Measurements from ENCODE around the gene NBPF1. TPM values are rescaled to one million over a fixed set of nuclear protein-coding genes. Genes with fewer than 3 reads are reported as not detected.
"Not testable (repeated sequence)": the region's sequence is repeated elsewhere in the genome, so short reads cannot be mapped to it uniquely, and the experiment has no call there.

NBPF1 gene
- total RNA-seq, 1 donor from 2014 or later = 100 TPM

GRCh38 chr1:16615253-16616252 lies 2.2 kb upstream of the NBPF1 start:
- no peak for TF ChIP-seq CTCF (IDR thresholded peaks at IDR 0.05; ENCODE audit: unreplicated experiment)
- Mint-ChIP-seq H3K36me3 (ENCODE audit: insufficient read depth) (no peaks in the 10 kb centered on the region), H3K27me3 (no peaks in the 10 kb centered on the region), H3K4me3 (ENCODE audit: low read depth) (no peak overlapping the region), H3K4me1 (ENCODE audit: low read depth) (no peaks in the 10 kb centered on the region), H3K9me3 (ENCODE audit: low read depth) (no peaks in the 10 kb centered on the region), H3K27ac (no peak overlapping the region)
- peak; percentile 12 for DNase-seq (ENCODE audit: low spot score, unreplicated experiment)

GRCh38 chr1:16614361-16615252 lies 1.2 kb upstream of the NBPF1 start:
- Mint-ChIP-seq H3K36me3 (ENCODE audit: insufficient read depth) (no peaks in the 10 kb centered on the region), H3K4me1 (ENCODE audit: low read depth) (no peaks in the 10 kb centered on the region), H3K9me3 (ENCODE audit: low read depth) (no peaks in the 10 kb centered on the region), H3K4me3 (ENCODE audit: low read depth) (no peak overlapping the region), H3K27me3 (no peaks in the 10 kb centered on the region), H3K27ac (no peak overlapping the region)
- no peak for DNase-seq (ENCODE audit: low spot score, unreplicated experiment)
- no peak for TF ChIP-seq CTCF (IDR thresholded peaks at IDR 0.05; ENCODE audit: unreplicated experiment)

- no peaks in the 10 kb centered on the region for H3K4me1 Mint-ChIP-seq (ENCODE audit: low read depth)
- H3K9me3 Mint-ChIP-seq (ENCODE audit: low read depth) = no peaks in the 10 kb centered on the region
- no peaks in the 10 kb centered on the region for H3K36me3 Mint-ChIP-seq (ENCODE audit: insufficient read depth)
- H3K27me3 Mint-ChIP-seq = no peaks in the 10 kb centered on the region
- no peak for DNase-seq (ENCODE audit: low spot score, unreplicated experiment)
- H3K4me3 Mint-ChIP-seq (ENCODE audit: low read depth) = no peak overlapping the region
- no peak overlapping the region for H3K27ac Mint-ChIP-seq
- no peak for TF ChIP-seq CTCF (IDR thresholded peaks at IDR 0.05; ENCODE audit: unreplicated experiment)
Observed at GRCh38 chr1:16612332-16613172, 812 bp downstream of the NBPF1 start.

GRCh38 chr1:16611981-16612331 lies 1.4 kb downstream of the NBPF1 start:
- not testable (repeated sequence) for H3K27me3 Mint-ChIP-seq; H3K36me3 Mint-ChIP-seq (ENCODE audit: insufficient read depth); H3K4me3 Mint-ChIP-seq (ENCODE audit: low read depth); H3K9me3 Mint-ChIP-seq (ENCODE audit: low read depth); DNase-seq (ENCODE audit: low spot score, unreplicated experiment); H3K27ac Mint-ChIP-seq; H3K4me1 Mint-ChIP-seq (ENCODE audit: low read depth)

GRCh38 chr1:16611164-16611563 lies 2.2 kb downstream of the NBPF1 start:
- DNase-seq (ENCODE audit: low spot score, unreplicated experiment); H3K9me3 Mint-ChIP-seq (ENCODE audit: low read depth); H3K4me3 Mint-ChIP-seq (ENCODE audit: low read depth); H3K27me3 Mint-ChIP-seq; H3K27ac Mint-ChIP-seq; H3K4me1 Mint-ChIP-seq (ENCODE audit: low read depth); H3K36me3 Mint-ChIP-seq (ENCODE audit: insufficient read depth): not testable (repeated sequence)

GRCh38 chr1:16610553-16610952 lies 2.8 kb downstream of the NBPF1 start:
- not testable (repeated sequence) for H3K4me1 Mint-ChIP-seq (ENCODE audit: low read depth); H3K27ac Mint-ChIP-seq; H3K27me3 Mint-ChIP-seq; H3K4me3 Mint-ChIP-seq (ENCODE audit: low read depth); DNase-seq (ENCODE audit: low spot score, unreplicated experiment); H3K36me3 Mint-ChIP-seq (ENCODE audit: insufficient read depth); H3K9me3 Mint-ChIP-seq (ENCODE audit: low read depth)

GRCh38 chr1:16609761-16610160 lies 3.6 kb downstream of the NBPF1 start:
- not testable (repeated sequence) for H3K27me3 Mint-ChIP-seq; H3K27ac Mint-ChIP-seq; DNase-seq (ENCODE audit: low spot score, unreplicated experiment); H3K4me3 Mint-ChIP-seq (ENCODE audit: low read depth); H3K9me3 Mint-ChIP-seq (ENCODE audit: low read depth); H3K36me3 Mint-ChIP-seq (ENCODE audit: insufficient read depth); H3K4me1 Mint-ChIP-seq (ENCODE audit: low read depth)
